Left renal cortex interstitium (tissue), 4 donors: ENCODE results near the gene SSX2IP. TPM values are rescaled to one million over a fixed set of nuclear protein-coding genes. Genes with fewer than 3 reads are reported as not detected.
"Not testable (repeated sequence)": the region's sequence is repeated elsewhere in the genome, so short reads cannot be mapped to it uniquely, and the experiment has no call there.

Experiments used
- DNase-seq, 4 donors: peaks; one replicate each; pipeline ENCODE4 v3.0.0-alpha.2; 2013; ENCODE audit warnings: low read depth in 4 of 4, low spot score in 2 of 4, missing footprints in 1 of 4
- polyA plus RNA-seq, 4 donors: library from polyadenylated mRNA; unstranded; fragments of 120-200 nt; gene quantifications; one replicate each; pipeline ENCODE4 v1.2.1, GENCODE V29; 2013; ENCODE audit not compliant: insufficient read length in 4 of 4

Gene SSX2IP
- polyA plus RNA-seq, 4 donors: 32.4 to 41.2 (median 35.5) TPM

DNA sequence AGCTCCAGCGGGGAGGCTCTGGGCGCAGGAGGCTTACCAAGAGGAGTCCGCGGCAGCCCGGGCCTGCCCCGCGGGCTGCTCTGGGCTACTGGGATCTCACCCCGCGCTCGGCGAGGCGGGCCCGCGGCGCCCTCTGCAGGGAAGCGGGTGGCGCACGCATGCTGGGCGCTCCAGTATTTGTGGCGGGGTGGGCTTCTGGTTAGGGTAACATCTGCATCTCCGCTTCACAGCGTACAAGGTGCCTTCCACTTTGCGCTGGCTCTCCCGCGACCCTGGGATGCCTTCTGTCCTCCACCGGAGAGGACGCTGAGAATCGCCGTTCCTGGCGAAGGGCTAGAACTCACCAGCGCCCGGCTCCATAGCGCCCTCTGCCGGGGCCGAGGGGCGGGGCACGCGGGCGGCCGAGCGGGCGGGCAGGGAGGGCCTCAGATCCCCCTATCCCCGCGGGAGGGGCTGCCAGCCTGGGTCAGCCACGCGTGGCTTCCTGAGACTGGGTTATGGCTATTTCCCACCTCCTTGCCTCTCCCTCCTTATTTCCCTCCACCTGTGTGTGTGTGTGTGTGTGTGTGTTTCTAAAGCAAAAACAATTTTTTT lies 69.4 kb downstream of the SSX2IP start:
- DNase-seq: peak; percentile 65 to 72 (median 68)

DNA sequence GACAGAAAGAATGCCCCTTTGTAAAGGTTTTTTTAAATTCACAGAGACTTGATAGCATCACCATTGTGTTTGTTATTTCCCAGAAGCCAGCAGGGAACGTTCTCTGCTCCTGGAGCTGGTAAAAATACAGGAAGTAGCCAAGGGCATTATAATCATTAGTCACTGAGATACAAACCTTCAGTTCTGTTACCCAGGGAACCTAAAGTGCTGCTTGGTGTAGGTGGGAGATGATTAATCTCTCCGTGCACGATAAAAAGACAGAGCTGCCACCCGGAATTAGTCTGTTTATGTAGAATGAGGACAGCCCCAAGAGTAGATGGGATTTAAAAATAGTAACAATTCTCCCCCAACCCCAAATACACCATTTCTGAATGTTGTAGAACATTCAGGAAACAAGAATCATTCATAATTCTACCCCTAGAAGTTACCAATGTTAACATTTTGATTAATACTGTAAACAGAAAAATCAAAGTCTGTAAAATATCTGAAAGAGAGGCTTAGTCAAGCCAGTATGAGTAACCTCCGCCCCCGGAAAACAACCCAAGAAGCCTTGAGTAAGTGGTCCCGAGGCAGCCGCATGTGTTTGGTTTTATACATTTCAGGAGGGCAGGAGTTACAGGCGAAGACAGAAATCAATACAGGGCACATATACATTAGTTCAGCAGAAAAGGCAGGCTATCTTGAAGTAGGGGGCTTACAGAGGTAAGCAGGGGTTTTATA lies 70.7 kb downstream of the SSX2IP start:
- DNase-seq: no peak

DNA sequence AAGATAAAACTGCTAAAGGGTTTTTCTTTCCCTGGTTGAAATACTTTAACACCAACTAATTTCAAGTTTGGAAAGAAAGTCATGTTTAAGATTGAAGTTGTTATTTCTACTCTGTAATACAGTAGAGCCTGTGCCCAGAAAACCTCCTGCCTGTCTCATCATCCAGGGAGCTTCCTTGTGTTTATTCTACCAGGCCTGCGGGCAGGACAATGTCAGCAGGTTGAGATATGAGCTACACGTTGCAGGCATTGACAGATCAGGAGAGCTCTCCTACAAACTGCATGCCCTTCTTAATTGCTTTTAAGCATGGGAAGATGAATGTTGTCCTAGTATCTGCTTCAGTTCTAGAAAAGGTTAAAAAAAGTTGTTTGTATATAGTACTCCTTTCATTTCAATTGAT lies 72.9 kb downstream of the SSX2IP start:
- DNase-seq: no peak

DNA sequence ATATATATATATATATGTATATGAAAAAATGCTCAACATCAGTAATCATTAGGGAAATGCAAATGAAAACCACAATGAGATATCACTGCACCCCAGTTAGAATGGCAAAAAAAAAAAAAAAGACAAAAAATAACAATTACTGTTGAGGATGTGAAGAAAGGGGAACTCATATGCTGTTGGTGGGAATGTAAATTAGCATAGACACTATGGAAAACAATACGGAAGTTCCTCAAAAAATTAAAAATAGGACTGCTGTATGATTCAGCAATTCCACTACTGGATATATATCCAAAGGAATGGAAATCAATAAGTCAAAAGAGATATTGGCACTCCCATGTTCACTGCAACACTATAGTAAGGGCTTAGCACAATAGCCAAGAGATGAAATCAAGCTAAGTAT lies 74.5 kb downstream of the SSX2IP start:
- DNase-seq: no peak

- DNase-seq: no peak
These were observed 76.4 kb downstream of the SSX2IP start for GRCh38 chr1:84613887-84614286.

DNA sequence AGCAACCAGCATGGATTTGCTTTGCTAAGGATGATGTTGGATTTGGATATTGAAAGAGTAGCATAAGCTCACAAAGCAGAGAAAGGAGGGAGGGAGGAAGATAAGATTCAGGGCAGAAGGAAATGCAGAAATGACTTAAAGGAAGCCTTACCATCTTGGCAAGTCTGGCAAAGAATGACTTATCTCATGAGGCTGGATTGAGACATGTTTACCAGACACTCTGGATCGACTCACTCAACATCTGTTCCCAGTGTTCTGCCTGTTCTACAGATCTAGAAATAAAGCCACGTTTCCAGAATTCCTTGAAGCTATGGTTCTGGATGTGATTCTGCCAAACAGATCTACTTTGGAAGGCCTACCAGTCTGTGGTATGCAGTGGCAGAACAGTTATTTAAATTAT lies 77.2 kb downstream of the SSX2IP start:
- DNase-seq: no peak

DNA sequence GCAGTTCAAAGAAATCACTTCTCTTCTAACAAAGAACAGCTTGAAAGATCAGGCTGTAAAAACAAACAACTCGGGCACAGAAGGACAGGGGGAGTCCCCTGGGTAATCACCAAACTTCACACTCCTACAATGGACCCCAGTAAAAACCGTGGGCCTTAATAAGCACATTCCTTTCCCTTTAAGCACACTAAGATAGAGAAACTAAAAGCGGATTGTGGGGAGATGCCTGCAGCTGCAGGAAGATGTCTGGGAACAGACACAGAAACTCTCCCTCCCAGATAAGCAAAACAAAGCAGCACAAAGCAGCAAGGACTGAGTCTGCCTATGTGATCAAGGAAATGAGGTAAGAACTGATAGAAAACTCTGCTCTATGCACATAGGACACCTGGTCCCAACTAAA lies 78.5 kb downstream of the SSX2IP start:
- DNase-seq: no peak

DNA sequence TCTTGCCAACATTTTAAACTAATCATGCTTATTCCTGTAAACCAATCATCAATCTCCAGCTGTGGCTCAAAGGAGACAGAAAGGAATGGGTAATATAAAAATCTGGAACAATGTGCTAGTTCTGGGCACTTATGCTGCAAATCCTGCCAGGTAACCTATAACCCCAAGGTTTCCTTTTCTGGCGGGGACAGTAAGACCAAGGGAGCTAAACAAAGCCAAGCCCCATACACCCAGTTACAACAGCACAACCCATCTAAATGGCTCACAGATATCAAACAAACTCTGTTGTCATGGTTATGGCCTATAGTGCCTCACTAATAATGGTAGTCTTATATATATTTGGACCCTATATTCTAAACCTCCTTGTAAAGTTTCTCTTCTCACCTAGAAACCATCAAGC lies 79.2 kb downstream of the SSX2IP start:
- DNase-seq: no peak

DNA sequence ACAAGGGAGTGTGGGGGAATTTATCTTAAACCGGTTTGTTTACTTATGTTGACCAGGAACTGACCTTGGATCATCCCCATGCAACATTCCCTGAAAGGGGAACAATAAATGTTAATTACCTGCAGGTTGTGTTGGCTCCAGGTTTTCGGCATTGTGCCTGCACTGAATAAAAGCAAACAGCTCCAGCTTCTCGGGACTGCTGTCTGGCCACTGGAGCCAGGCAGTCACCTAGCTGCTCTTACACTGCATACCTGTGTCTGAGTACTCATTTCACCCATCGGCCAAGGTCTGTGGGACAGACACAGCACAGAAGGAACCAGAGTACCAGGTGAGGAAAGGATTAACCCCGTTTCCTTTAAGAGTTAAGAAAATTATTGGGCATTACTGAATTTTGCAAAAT lies 83.3 kb downstream of the SSX2IP start:
- DNase-seq: no peak

DNA sequence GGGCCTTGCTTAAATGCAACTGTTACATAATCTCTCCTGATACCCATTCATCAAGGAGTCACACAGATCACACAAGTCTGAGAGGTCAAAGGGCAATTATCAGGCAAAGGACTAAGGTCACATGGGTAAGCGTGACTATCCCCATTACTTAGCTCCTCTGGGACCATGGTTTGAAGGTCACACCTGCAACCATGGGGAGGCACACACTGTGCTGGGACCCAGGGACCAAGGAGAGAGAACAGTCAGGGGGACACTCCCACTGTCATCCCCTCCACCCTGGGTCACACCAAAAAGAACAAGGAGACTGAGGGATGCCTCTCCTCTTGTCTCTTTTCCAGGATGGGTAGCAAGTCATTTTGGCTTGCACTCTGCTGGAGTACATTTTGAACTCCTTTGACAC lies 85.1 kb downstream of the SSX2IP start:
- DNase-seq: no peak

DNA sequence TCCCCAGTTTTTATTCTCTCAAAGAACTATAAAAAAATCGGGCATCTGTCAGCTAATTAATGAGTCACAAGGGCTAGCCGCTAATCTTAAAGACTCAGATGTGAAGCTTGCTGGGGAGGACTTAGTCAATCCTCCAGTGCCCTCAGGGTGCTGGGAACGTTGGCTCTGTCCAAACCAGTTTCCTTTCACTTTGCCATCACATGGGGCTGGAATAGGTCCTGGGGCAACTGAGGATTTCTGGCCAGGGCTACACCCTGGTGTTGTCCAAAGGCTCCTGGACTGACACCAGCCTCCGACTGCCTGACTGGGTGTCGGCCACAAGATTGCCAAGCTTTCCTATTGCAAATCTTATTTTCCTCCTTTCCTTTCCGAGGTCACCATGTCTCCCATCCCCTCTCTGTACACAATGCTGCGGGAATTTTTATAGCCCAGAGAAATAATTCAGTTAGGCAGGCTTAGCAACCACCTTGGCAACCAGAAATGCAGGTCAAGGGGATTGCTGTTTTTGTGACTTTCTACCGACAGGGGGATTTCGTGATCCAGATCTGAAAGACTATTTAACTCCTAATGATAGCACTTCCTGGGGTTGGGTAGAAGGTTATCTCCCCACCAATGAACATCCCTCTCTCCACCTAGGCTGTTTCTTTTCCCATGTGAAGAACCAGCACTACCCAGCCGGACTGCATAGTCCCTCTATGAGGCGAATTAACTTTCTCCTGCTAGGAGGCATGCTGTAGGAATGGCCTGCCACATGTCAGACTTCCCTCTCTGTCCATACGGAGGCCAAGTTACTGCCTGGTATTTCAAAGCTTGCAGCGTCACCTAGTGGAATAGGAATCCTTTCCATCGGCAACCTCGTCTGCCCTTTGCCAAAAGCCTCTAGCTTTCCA lies 86.1 kb downstream of the SSX2IP start:
- no peak for DNase-seq

DNA sequence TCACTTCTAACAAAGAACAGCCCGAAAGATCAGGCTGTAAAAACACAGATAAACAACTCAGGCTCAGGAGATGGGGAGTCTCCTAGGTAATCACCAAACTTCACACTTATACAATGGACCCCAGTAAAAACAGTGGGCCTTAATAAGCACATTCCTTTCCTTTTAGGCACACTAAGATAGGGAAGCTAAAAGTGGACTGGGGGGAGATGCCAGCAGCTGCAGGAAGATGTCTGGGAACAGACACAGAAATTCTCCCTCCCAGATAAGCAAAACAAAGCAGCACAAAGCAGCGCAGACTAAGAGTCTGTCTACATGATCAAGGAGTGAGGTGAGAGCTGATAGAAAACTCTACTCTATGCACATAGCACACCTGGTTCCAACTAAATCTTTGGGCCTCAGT lies 87.0 kb downstream of the SSX2IP start:
- DNase-seq: no peak

DNA sequence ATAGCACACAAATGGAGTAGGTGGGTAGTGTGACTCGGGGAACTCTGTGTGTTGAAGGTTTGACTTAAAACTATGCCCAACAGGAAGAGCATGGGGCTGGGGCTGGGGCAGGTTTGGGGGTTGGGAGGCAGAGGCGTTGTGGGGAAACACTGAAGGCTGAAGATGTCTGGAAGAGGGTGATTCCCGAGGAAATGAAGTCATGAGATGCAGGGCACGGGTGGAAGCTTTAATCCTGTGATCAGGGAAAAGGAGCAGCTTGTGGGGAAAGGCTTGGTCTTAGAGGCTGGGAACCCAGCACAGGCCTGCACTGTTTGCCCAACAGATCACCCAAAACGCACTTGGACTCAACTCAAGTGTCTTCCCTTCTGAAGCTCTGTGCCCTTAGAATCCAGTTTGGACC lies 89.5 kb downstream of the SSX2IP start:
- DNase-seq: no peak

DNA sequence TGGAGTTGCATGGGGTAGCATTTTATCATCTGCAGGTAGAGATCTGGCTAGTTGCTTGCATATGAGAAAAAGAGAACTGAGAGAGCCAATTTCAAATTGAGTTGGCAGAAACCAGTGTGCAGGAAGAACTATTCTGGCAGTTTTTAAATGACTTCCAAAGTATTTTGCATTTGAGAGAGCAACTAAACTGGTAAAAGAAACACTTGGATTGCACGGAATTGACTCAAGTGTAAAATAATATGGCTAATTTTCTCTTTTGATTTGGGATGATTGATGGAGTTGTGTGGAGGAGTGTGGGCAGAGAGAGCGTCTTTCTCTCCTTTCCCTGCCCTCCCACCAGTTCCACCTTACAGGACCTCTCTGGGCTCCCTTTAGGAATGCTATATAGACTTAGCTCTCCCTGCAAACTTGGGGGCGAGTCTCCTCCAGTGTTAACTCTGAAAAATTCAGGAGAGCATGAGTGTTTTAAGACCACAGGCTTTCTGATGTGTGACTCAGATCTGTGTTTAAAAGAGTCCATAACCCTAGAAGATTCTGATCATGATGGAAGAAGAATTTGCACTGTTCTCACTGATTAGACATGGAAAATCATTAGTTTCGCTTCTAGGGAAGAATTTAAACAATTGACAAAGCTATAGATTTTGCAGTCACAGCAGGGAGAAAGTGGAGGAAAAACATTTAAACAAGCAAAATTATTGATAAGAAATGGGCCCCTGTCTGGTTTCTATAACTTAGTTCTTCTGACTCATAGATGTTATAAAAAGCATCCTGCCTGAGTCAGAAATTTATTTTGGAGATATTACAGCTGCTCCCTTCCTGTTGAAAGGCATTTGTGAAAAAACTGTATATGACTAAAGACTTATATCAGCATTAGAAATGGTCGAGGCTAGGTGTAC lies 91.2 kb downstream of the SSX2IP start:
- DNase-seq: no peak

DNA sequence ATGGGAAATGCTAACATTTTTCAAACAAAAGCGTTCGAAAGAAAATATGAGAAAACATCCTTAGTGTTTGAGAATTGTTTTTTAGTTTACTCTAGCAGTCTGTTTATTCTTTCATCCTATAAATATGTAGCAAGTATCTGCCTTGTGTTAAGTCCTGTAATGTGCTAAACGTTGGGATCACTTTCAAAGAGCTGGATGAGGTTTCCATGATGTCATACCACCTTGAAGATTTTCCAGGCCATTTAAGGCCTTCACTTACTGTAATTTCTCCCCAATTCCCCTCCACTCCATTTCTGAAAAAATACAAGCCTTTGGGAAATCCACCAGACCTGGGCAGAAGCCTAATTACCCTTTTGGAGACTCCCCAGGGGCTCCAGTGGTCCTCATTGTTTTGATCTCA lies 91.8 kb downstream of the SSX2IP start:
- DNase-seq: no peak

GRCh38 chr1:84597011-84597410 lies 93.2 kb downstream of the SSX2IP start:
- DNase-seq: no peak

DNA sequence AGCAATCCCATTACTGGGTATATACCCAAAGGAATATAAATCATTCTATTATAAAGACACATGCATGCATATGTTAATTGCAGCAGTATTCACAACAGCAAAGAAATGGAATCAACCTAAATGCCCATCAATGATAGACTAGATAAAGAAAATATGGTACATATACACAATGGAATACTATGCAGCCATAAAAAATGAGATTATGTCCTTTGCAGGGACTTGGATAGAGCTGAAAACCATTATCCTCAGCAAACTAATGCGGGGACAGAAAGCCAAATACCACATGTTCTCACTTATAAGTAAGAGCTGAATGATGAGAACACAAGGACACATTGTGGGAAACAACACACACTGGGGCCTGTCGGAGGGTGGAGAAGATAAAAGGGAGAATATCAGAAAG lies 95.3 kb downstream of the SSX2IP start:
- not testable (repeated sequence) for DNase-seq
